H54 (cell line): ENCODE results near the gene SPTBN5.

Source experiments
- DNase-seq: peaks from one replicate; pipeline ENCODE4 v3.0.0; 2011; ENCODE audit warnings: low spot score, mixed read lengths; ENCODE audit not compliant: insufficient read length
- FAIRE-seq: peaks from 3 replicates; lab custom pipeline; 2011; peaks lifted over from hg19 to GRCh38; lab: Jason Lieb, UNC
- POLR2A ChIP-seq: IDR thresholded peaks from 2 replicates; pipeline ENCODE4 v1.6.1; 2011; ENCODE audit warnings: low read depth, mild to moderate bottlenecking, low read length

The SPTBN5 gene

DNA sequence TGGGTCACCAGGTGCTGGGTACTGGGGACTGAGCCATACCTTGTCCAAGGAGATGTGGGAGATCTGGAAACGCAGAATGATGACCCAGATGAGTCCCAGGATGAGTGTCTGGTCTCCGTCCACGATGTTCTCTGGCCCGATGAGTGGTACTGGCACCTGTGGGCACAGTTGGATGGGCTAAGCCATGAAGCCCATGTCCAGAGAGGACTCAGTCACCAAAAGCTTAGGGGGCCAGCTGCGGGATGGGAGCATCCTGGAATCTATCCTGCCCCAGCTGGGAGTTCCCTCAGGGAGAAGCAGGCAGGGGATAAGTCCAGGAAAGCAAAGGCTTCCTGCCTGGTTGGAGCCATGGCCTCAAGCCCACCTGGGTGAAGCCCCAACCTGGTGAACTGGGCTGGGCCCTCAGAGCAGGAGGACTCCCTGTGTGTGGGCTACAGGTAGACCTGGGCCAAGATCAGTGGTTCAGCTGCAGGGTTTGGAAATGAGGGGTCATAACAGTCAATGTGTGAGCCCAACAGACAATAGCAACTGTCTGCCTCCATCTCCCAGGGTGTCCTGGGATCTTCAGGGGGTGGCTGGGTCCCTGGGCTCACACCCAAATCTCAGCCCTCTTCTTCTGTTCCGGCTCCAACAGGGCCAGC lies 3.7 kb downstream of the SPTBN5 start:
- FAIRE-seq (no peak), DNase-seq (no peak)
- no peak for TF ChIP-seq POLR2A

DNA sequence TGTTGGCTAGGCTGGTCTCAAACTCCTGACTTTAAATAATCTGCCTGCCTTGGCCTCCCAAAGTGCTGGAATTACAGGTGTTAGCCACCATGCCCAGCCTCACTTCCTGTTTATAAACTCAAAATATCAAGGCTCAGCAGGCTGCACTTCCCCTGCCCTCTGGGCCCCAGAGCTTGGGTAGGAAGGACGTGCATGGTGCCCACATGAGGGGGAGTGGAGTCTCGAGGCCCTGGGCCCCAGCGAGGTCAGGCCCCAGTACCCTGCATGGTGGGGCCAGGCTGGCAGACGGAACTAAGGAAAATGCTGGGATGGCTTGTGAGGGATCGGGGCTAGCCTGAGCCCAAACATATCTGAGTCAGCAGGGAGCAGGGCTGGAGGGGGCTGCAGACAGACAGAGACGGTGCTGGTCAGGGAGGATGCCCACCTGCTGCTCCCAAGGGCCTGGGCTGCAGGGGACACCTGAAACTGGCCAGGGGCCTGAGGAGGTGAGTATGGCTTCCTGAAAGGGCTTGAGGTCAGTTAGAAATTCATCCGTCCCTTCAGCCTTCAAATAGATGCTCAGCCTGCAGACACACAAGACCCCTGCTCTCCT lies 5.1 kb downstream of the SPTBN5 start:
- no peak for FAIRE-seq
- no peak for DNase-seq
- TF ChIP-seq POLR2A, result no peak

- FAIRE-seq (no peak), DNase-seq (no peak)
- TF ChIP-seq POLR2A, result no peak
Observed at GRCh38 chr15:41887893-41888292, 6.0 kb downstream of the SPTBN5 start.

DNA sequence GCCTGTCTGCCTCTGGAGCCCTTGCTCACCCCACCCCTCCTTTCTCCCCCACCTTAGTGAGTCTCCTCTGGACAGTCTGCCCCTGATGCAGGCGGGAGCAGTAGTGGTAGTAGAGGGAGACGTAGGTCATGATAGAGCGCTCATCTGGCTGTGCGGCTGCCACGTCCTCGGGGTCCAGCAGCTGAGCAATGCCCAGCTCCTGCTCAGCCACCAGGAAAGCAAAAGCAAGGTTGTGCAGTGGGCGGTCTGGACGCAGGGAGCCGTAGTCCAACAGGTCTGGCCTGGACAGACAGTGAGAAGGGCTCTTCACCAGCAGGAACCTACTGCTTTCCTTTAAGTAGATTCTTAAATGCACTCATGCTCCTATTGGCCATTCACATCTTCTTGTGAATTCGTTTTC lies 6.7 kb downstream of the SPTBN5 start:
- FAIRE-seq (no peak), DNase-seq (no peak)
- no peak for TF ChIP-seq POLR2A

GRCh38 chr15:41886741-41887140 lies 7.1 kb downstream of the SPTBN5 start:
- no peak for FAIRE-seq
- DNase-seq, result no peak
- TF ChIP-seq POLR2A, result no peak

DNA sequence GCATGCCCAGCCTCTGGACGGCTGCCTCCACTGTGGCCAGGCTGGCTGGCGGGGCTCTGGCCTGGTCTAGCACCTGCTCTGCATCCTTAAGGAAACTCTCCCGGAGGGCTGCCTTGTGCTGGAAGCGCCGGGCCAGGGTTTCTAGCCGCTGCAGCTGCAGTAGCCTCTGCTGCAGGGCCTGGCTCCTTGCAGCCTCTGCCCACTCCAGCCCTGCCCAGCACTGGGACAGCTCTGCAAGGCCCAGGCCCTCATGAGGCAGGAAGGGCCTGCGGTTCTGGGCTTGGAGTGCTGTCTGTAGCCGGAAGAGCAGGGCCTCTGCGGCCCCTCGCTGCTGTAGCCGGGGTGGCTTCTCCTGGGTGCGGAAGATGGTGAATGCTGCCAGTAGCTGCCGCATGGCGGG lies 8.0 kb downstream of the SPTBN5 start:
- DNase-seq, result no peak
- no peak for FAIRE-seq
- TF ChIP-seq POLR2A, result no peak

DNA sequence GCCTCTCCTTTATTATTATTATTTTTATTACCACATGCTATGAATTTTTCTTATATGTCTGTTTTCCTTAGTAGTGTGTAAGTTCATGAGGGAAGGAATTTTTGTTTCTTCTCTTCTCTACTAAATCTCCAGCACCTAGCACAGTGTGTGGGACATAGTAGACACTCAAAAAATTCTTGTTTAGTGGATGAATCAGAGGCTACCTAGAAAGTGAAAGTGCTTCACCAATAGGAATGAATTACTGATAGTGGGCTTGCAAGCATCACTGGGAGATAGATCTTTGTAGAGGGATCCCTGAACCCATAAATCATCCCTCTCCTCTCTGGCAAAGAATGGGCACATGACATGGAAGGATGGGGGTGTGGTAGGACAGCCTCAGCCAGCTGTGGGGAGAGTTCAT lies 8.5 kb downstream of the SPTBN5 start:
- FAIRE-seq (no peak), DNase-seq (no peak)
- TF ChIP-seq POLR2A, result no peak

- no peak for TF ChIP-seq POLR2A
- DNase-seq (no peak), FAIRE-seq (no peak)
Observed at GRCh38 chr15:41884458-41884857, 9.4 kb downstream of the SPTBN5 start.

DNA sequence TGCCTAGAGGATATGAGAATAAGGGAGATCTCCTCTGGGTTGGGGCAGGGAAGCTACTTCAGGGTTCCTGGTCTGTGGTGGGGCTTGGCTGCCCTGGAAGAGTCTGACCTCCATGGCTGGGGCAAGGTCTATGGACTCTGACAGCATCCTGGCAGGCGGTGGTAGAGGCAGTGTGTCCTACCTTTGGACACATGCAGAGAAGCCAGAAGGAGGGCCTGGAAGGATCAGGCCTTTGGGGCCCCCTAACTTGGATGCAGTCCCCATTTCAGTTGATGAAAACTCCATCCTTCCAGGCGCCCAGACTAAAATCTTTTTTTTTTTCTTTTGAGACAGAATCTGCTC lies 10.4 kb downstream of the SPTBN5 start:
- TF ChIP-seq POLR2A, result no peak
- FAIRE-seq, result no peak
- no peak for DNase-seq

DNA sequence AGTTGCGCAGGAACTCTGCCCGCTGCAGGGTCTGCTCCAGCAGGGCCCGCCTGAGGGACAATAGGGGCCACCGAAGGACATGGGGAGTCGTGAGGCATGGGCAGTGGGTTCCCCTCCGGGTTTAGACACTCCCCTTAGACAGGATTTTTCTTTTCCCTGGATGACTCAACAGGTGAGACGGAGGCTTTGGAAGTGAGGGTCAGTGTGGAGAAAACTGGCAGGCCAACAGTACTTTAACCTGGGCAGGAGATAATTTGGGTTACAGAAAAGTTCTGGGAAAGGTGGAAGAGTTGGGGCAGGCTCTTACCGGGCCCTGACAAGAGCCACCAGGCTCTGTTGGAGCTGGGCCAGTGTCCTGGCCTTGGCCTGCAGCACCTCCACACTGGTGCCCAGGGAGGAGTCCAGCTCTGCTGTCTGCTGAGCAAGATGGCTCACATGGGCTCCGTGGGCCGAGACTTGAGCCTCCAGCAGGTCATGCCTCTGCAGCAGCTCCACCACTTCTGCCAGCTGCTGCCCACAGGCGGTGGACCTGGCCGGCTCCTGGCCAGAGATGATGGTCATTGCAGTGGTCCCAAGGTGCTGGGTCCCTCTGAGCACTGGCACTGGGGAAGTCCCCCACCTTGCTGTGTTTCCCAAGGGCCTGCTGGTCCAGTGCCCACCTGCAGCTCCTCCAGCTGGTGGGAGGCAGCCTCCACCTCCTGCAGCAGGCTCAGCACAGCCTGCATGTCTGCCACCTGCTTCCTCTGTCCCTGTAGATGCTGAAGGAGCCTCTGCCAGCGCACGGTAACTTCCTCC lies 11.0 kb downstream of the SPTBN5 start:
- DNase-seq (no peak), FAIRE-seq (no peak)
- TF ChIP-seq POLR2A, result no peak

- DNase-seq (no peak), FAIRE-seq (no peak)
- no peak for TF ChIP-seq POLR2A
Observed at GRCh38 chr15:41881920-41882688, 11.7 kb downstream of the SPTBN5 start.

DNA sequence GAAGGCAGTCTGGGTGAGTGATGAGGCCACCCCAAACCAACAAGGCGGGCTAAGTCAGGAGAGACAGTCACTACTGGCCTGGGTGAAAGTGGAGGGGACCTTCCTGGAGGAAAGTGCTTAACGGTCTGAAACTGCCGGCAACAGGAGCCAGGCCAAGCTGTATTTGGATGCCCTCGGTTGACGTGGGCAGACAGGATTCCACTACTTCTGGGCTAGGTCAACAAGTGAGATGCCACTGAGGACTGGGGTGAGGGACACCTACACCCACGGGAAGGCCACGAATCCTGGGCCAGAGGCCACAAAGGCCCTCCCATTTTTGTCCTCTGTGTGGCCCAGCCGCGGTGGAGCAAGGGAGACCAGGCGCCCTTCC lies 12.3 kb downstream of the SPTBN5 start:
- no peak for TF ChIP-seq POLR2A
- no peak for FAIRE-seq

GRCh38 chr15:41881086-41881485 lies 12.8 kb downstream of the SPTBN5 start:
- TF ChIP-seq POLR2A, result no peak
- DNase-seq, result no peak

More for the DNA sequence above, 12.3 kb downstream of the SPTBN5 start:
- DNase-seq, result no peak

More at GRCh38 chr15:41881086-41881485, 12.8 kb downstream of the SPTBN5 start:
- FAIRE-seq, result no peak
